ENCODE data around the gene SSBP1. TPM values are rescaled to one million over a fixed set of nuclear protein-coding genes. Genes with fewer than 3 reads are reported as not detected.
"Not testable (repeated sequence)": the region's sequence is repeated elsewhere in the genome, so short reads cannot be mapped to it uniquely, and the experiment has no call there.

SSBP1 gene
- total RNA-seq, 1 donor from 2014 or later = 163 TPM

GRCh38 chr7:141744131-141744530 lies 6.0 kb downstream of the SSBP1 start:
- H3K4me1 Mint-ChIP-seq = peaks cover 11% of the 10 kb centered on the region
- no peaks in the 10 kb centered on the region for H3K27me3 Mint-ChIP-seq (ENCODE audit: low read depth)
- no peaks in the 10 kb centered on the region for H3K9me3 Mint-ChIP-seq
- no peak overlapping the region for H3K4me3 Mint-ChIP-seq
- no peak overlapping the region for H3K27ac Mint-ChIP-seq (ENCODE audit: unreplicated experiment)
- DNase-seq (ENCODE audit: low read depth, low spot score) = no peak
- peaks cover 16% of the 10 kb centered on the region for H3K36me3 Mint-ChIP-seq (ENCODE audit: low read depth)
- no peak for TF ChIP-seq CTCF (conservative IDR thresholded peaks at IDR 0.05)

GRCh38 chr7:141748396-141748795 lies 10.2 kb downstream of the SSBP1 start:
- no peak for TF ChIP-seq CTCF (conservative IDR thresholded peaks at IDR 0.05)
- H3K4me1 Mint-ChIP-seq = no peaks in the 10 kb centered on the region
- H3K4me3 Mint-ChIP-seq = no peak overlapping the region
- peaks cover 53% of the 10 kb centered on the region for H3K36me3 Mint-ChIP-seq (ENCODE audit: low read depth)
- H3K9me3 Mint-ChIP-seq = peaks cover 17% of the 10 kb centered on the region
- DNase-seq (ENCODE audit: low read depth, low spot score) = no peak
- no peak overlapping the region for H3K27ac Mint-ChIP-seq (ENCODE audit: unreplicated experiment)
- no peaks in the 10 kb centered on the region for H3K27me3 Mint-ChIP-seq (ENCODE audit: low read depth)

- not testable (repeated sequence) for DNase-seq (ENCODE audit: low read depth, low spot score); H3K4me1 Mint-ChIP-seq; H3K4me3 Mint-ChIP-seq; H3K27me3 Mint-ChIP-seq (ENCODE audit: low read depth); H3K27ac Mint-ChIP-seq (ENCODE audit: unreplicated experiment)
- Mint-ChIP-seq H3K9me3 (peaks cover 19% of the 10 kb centered on the region), H3K36me3 (ENCODE audit: low read depth) (peaks cover 69% of the 10 kb centered on the region)
Measured at GRCh38 chr7:141751904-141752303, 13.7 kb downstream of the SSBP1 start.

DNA sequence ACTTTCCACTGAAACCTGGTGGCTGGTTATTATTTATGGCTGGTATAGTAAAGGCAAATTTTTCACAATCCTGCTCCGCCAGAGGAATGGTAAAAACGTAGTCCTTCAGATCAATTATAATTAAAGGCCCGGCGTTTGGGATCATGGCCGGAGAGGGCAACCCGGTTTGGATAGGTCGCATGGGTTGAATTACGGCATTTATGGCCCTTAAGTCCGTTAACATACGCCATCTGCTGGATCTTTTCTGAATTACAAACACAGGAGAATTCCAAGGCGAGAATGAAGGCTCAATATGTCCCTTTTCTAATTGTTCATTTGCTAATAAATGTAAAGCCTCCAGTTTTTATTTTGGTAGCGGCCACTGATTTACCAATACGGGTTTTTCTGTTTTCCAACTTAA lies 14.5 kb downstream of the SSBP1 start:
- no peaks in the 10 kb centered on the region for H3K27me3 Mint-ChIP-seq (ENCODE audit: low read depth)
- H3K4me1 Mint-ChIP-seq = no peaks in the 10 kb centered on the region
- H3K4me3 Mint-ChIP-seq = no peak overlapping the region
- peak; percentile 55 for TF ChIP-seq CTCF (conservative IDR thresholded peaks at IDR 0.05)
- peaks cover 73% of the 10 kb centered on the region for H3K36me3 Mint-ChIP-seq (ENCODE audit: low read depth)
- no peak overlapping the region for H3K27ac Mint-ChIP-seq (ENCODE audit: unreplicated experiment)
- no peak for DNase-seq (ENCODE audit: low read depth, low spot score)
- H3K9me3 Mint-ChIP-seq = peaks cover 19% of the 10 kb centered on the region

DNA sequence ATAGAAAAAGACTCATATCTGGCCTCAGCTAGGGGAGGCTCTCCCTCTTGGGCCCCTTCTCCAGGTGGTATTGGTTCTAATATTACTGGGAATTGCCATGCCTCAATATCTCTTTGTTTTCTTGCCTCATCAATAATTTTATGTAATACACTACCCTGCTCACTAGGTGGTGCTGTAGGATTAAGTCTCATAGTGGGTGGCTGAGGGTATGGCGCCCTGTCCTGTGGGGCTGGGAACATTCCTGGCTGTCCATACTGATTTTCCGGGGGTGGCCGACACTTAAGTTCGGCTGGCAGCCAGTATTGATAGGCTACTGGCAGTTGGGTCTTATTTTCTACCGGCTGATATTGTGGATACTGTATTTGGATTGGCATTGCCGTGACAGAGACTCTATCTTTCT lies 16.8 kb downstream of the SSBP1 start:
- Mint-ChIP-seq H3K4me1 (no peaks in the 10 kb centered on the region), H3K9me3 (peaks cover 18% of the 10 kb centered on the region), H3K36me3 (ENCODE audit: low read depth) (peaks cover 73% of the 10 kb centered on the region), H3K27ac (ENCODE audit: unreplicated experiment) (no peak overlapping the region), H3K4me3 (no peak overlapping the region), H3K27me3 (ENCODE audit: low read depth) (no peaks in the 10 kb centered on the region)
- TF ChIP-seq CTCF (conservative IDR thresholded peaks at IDR 0.05) = peak; percentile 59
- DNase-seq (ENCODE audit: low read depth, low spot score) = no peak

GRCh38 chr7:141763797-141764196 lies 25.6 kb downstream of the SSBP1 start, which contains the start of gene TAS2R3:
TAS2R3 (plus strand) TSS chr7:141764097; CDS start chr7:141764159, 62 bp downstream.
- no peak for DNase-seq (ENCODE audit: low read depth, low spot score)
- H3K36me3 Mint-ChIP-seq (ENCODE audit: low read depth) = peaks cover 40% of the 10 kb centered on the region
- no peaks in the 10 kb centered on the region for H3K27me3 Mint-ChIP-seq (ENCODE audit: low read depth)
- no peak within 1 kb of the TSS for H3K4me3 Mint-ChIP-seq
- H3K27ac Mint-ChIP-seq (ENCODE audit: unreplicated experiment) = no peak within 1 kb of the TSS
- H3K4me1 Mint-ChIP-seq = no peaks in the 10 kb centered on the region
- no peaks in the 10 kb centered on the region for H3K9me3 Mint-ChIP-seq
- TF ChIP-seq CTCF (conservative IDR thresholded peaks at IDR 0.05) = no peak

- not testable (repeated sequence) for H3K27me3 Mint-ChIP-seq (ENCODE audit: low read depth); H3K27ac Mint-ChIP-seq (ENCODE audit: unreplicated experiment); H3K4me3 Mint-ChIP-seq; DNase-seq (ENCODE audit: low read depth, low spot score); H3K4me1 Mint-ChIP-seq; H3K9me3 Mint-ChIP-seq
- peaks cover 39% of the 10 kb centered on the region for H3K36me3 Mint-ChIP-seq (ENCODE audit: low read depth)
Measured at GRCh38 chr7:141770083-141770583, 32.0 kb downstream of the SSBP1 start.
